SKM-1 treated with dmso at 0.1 percent for 144 hours (cell line): ENCODE results near the gene PTPRN2.
"Not testable (repeated sequence)": the region's sequence is repeated elsewhere in the genome, so short reads cannot be mapped to it uniquely, and the experiment has no call there.

ENCODE experiments used
- DNase-seq: peaks from one replicate; lab custom pipeline; 2025; ENCODE audit not compliant: unreplicated experiment; lab: John Stamatoyannopoulos, UW

The PTPRN2 gene

GRCh38 chr7:158424531-158424930 is 163.1 kb downstream of the PTPRN2 start:
- DNase-seq = no peak

GRCh38 chr7:158424011-158424410 is 163.6 kb downstream of the PTPRN2 start:
- DNase-seq = no peak

GRCh38 chr7:158422887-158423560 is 164.6 kb downstream of the PTPRN2 start:
- DNase-seq = no peak

GRCh38 chr7:158422196-158422886 is 165.3 kb downstream of the PTPRN2 start:
- no peak for DNase-seq

GRCh38 chr7:158421361-158421760 is 166.3 kb downstream of the PTPRN2 start:
- no peak for DNase-seq

- DNase-seq = no peak
Observed at GRCh38 chr7:158420591-158421340, 166.9 kb downstream of the PTPRN2 start.

GRCh38 chr7:158419238-158419785 is 168.3 kb downstream of the PTPRN2 start:
- DNase-seq = no peak

- not testable (repeated sequence) for DNase-seq
Observed at GRCh38 chr7:158418395-158418794, 169.2 kb downstream of the PTPRN2 start.

- no peak for DNase-seq
Observed at GRCh38 chr7:158416283-158416933, 171.2 kb downstream of the PTPRN2 start.

GRCh38 chr7:158415316-158415715 is 172.3 kb downstream of the PTPRN2 start:
- DNase-seq = no peak

GRCh38 chr7:158414486-158414961 is 173.1 kb downstream of the PTPRN2 start:
- no peak for DNase-seq

- no peak for DNase-seq
Observed at GRCh38 chr7:158414002-158414401, 173.6 kb downstream of the PTPRN2 start.

GRCh38 chr7:158411232-158411950 is 176.2 kb downstream of the PTPRN2 start:
- no peak for DNase-seq

- DNase-seq = no peak
Observed at GRCh38 chr7:158410720-158411119, 176.9 kb downstream of the PTPRN2 start.

- DNase-seq = no peak
Observed at GRCh38 chr7:158409816-158410330, 177.8 kb downstream of the PTPRN2 start.

GRCh38 chr7:158409120-158409519 is 178.5 kb downstream of the PTPRN2 start:
- no peak for DNase-seq

- no peak for DNase-seq
Observed at GRCh38 chr7:158408318-158408920, 179.2 kb downstream of the PTPRN2 start.

GRCh38 chr7:158407581-158408317 is 179.9 kb downstream of the PTPRN2 start:
- no peak for DNase-seq

GRCh38 chr7:158406801-158407200 is 180.8 kb downstream of the PTPRN2 start:
- no peak for DNase-seq
